Peyer's patch (tissue), 4 donors: ENCODE results near the gene GPR78. TPM values are rescaled to one million over a fixed set of nuclear protein-coding genes. Genes with fewer than 3 reads are reported as not detected.

Experiments
- DNase-seq, 3 donors: peaks; one replicate each; pipeline ENCODE4 v3.0.0-alpha.2; 2017 to 2019
- H3K27ac ChIP-seq, 4 donors: fragments of 200-600 bp; sonication (generic); one replicate each; pipeline ENCODE4 v1.5.1; 2016 to 2019
- H3K27me3 ChIP-seq, 2 donors: fragments of 200-600 bp; sonication (generic); one replicate each; pipeline ENCODE4 v1.5.1; 2019
- H3K36me3 ChIP-seq, 3 donors: fragments of 200-600 bp; sonication (generic); one replicate each; pipeline ENCODE4 v1.5.1; 2016 to 2019
- H3K4me1 ChIP-seq, 4 donors: fragments of 200-600 bp; sonication (generic); one replicate each; pipeline ENCODE4 v1.5.1; 2016 to 2019
- H3K4me3 ChIP-seq, 4 donors: fragments of 200-600 bp; sonication (generic); 1 replicate in 3 of 4; 2 replicates in 1 of 4; pipeline ENCODE4 v1.5.1; 2016 to 2019; ENCODE audit warnings: mild to moderate bottlenecking in 1 of 4
- H3K9me3 ChIP-seq, 4 donors: fragments of 200-600 bp; sonication (generic); one replicate each; pipeline ENCODE4 v1.5.1; 2016 to 2019; ENCODE audit warnings: mild to moderate bottlenecking in 1 of 4
- POLR2A ChIP-seq, 2 donors: fragments of 450-650 bp; IDR thresholded peaks; one replicate each; pipeline ENCODE4 v1.5.1; 2017; ENCODE audit warnings: antibody characterized with exemption in 2 of 2, mild to moderate bottlenecking in 2 of 2, moderate library complexity in 2 of 2
- total RNA-seq, 4 donors: library from RNA; depleted of rRNA; stranded (reverse); fragments of >200 nt; gene quantifications; one replicate each; pipeline ENCODE4 v1.1.0, GENCODE V29; 2016
- TF ChIP-seq, protein P1 (sequence below), 6 experiments: fragments of 450-650 bp in 4 of 6; fragments of 200-600 bp in 2 of 6; sonication (generic) in 1 of 6; IDR thresholded peaks; one replicate each; pipeline ENCODE4 v1.5.1; 2017 to 2019; ENCODE audit warnings: antibody characterized with exemption in 6 of 6, mild to moderate bottlenecking in 3 of 6, moderate library complexity in 1 of 6

Gene GPR78
- total RNA-seq, 4 donors from 2014 or later, result not detected

- no peaks in the 10 kb centered on the region for H3K9me3 ChIP-seq
- no peak for DNase-seq
- H3K27me3 ChIP-seq, result no peaks in the 10 kb centered on the region
- H3K4me1 ChIP-seq, result no peaks in the 10 kb centered on the region
- no peaks in the 10 kb centered on the region for H3K36me3 ChIP-seq
- TF ChIP-seq POLR2A (IDR thresholded peaks at IDR 0.05), result no peak
- TF ChIP-seq, protein P1, sequence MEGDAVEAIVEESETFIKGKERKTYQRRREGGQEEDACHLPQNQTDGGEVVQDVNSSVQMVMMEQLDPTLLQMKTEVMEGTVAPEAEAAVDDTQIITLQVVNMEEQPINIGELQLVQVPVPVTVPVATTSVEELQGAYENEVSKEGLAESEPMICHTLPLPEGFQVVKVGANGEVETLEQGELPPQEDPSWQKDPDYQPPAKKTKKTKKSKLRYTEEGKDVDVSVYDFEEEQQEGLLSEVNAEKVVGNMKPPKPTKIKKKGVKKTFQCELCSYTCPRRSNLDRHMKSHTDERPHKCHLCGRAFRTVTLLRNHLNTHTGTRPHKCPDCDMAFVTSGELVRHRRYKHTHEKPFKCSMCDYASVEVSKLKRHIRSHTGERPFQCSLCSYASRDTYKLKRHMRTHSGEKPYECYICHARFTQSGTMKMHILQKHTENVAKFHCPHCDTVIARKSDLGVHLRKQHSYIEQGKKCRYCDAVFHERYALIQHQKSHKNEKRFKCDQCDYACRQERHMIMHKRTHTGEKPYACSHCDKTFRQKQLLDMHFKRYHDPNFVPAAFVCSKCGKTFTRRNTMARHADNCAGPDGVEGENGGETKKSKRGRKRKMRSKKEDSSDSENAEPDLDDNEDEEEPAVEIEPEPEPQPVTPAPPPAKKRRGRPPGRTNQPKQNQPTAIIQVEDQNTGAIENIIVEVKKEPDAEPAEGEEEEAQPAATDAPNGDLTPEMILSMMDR (IDR thresholded peaks at IDR 0.05), result no peak
- H3K4me3 ChIP-seq, result no peak overlapping the region
- H3K27ac ChIP-seq, result no peak overlapping the region
Measured at GRCh38 chr4:8613421-8614364, 33.5 kb downstream of the GPR78 start.

DNA sequence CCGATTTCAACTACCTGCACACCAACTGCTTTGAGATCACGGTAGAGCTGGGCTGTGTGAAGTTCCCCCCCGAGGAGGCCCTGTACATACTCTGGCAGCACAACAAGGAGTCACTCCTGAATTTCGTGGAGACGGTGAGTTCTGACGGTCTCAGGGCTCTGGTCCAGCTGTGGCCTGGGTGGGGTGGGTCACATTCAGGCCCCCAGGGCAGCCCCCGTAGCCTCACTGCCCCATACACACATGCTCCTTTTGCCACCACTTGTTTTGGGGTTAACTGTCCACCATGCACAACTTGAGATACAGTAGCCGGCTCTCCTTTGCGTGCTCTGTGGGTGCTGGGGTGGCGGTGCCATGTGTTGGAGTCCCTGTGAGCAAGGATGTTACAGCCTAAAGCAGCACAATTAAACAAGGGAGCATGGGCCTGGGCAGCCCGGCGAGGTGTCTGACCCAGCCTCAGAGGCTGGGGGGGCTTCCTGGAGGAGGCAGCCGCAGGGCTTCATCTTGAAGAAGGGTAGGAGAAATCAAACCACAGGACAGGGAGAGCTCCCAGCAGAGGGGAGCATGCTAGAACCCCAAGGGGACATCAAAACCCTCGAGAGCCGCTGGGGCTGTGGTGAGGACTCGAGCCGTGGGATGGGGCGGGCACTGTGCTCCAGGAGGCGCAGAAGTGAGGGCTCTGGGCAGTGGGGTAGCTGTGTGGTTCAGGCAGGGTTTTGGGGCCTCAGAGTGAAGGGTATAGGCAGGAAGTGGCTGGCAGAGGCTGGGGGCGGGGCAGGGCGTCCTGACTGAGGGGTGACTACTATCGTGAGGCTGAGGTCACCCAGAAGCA, 34.4 kb downstream of the GPR78 start:
- Histone ChIP-seq H3K27me3 (no peaks in the 10 kb centered on the region), H3K4me1 (no peaks in the 10 kb centered on the region), H3K27ac (no peak overlapping the region), H3K36me3 (no peaks in the 10 kb centered on the region), H3K9me3 (no peaks in the 10 kb centered on the region), H3K4me3 (no peak overlapping the region)
- DNase-seq, result no peak
- TF ChIP-seq, protein P1 (IDR thresholded peaks at IDR 0.05), result no peak
- no peak for TF ChIP-seq POLR2A (IDR thresholded peaks at IDR 0.05)

DNA sequence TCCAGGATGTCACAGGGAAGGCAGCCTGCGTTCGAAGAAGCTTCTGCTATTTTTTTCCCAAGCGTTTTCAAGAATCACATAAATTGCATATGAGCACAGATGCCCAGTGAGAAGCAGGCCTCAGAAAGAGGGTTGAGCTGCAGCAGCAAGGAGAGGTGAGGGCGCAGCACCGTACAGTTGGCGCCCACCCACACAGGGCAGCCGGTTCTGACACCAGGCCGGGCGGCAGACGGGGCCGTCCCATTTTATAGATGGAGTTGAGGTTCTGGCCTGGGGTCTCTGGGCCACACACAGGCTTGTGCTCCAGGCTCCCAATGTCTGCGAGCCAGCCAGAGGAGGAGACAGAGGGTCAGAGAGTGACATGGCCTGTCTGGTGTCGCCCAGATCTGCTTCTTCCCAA, 35.2 kb downstream of the GPR78 start:
- Histone ChIP-seq H3K9me3 (no peaks in the 10 kb centered on the region), H3K4me3 (no peak overlapping the region), H3K27me3 (no peaks in the 10 kb centered on the region), H3K27ac (no peak overlapping the region), H3K36me3 (no peaks in the 10 kb centered on the region), H3K4me1 (no peaks in the 10 kb centered on the region)
- TF ChIP-seq, protein P1 (IDR thresholded peaks at IDR 0.05), result no peak
- TF ChIP-seq POLR2A (IDR thresholded peaks at IDR 0.05), result no peak
- no peak for DNase-seq

DNA sequence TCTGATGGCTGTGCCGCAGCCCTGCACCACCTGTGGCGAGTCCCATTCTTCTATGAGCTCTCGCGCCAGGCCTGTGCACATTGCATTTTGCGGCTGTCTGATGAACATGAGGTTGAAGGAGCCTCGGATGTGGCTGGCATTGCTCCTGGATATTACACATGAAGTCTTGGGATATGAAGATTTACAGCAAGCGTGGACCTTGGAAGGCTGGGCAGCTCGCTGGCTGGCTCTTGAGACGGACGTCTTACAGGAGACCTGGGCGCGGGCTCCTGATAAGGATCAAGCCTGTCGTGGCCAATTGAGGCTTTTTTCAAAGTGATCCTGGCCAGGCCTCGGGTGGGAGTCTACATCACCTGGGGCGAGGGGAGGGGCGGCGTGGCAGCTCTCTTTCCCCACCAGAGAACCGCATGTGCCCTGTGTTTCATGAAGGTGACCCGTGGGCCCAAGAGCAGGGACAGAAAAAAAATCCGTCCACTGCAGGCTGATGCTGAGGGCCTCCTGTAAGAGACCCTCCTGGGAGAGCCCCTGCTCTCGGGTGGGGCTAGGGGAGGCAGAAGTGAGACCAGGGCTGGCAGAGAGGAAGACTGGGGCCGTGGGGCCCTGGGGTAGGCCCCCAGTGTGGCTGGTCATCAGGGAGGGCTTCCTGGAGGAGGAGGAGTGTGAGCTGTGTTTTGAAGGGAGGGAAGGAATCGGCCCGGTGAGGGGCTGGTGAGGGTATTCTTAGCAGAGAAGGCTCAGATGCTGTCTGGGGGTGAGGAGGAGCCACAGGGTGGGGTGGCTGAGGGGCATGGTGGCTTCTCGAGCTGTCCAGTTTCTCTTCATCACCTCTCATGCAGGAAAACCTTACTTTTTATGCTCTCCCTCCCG, 36.0 kb downstream of the GPR78 start:
- Histone ChIP-seq H3K27ac (no peak overlapping the region), H3K4me3 (no peak overlapping the region), H3K27me3 (no peaks in the 10 kb centered on the region), H3K4me1 (no peaks in the 10 kb centered on the region), H3K9me3 (no peaks in the 10 kb centered on the region), H3K36me3 (no peaks in the 10 kb centered on the region)
- no peak for TF ChIP-seq POLR2A (IDR thresholded peaks at IDR 0.05)
- TF ChIP-seq, protein P1 (IDR thresholded peaks at IDR 0.05), result no peak
- DNase-seq, result no peak

- no peaks in the 10 kb centered on the region for H3K27me3 ChIP-seq
- no peak overlapping the region for H3K4me3 ChIP-seq
- DNase-seq, result no peak
Measured at GRCh38 chr4:8616831-8617230, 36.6 kb downstream of the GPR78 start.

More at GRCh38 chr4:8616831-8617230, 36.6 kb downstream of the GPR78 start:
- H3K9me3 ChIP-seq, result no peaks in the 10 kb centered on the region
- H3K27ac ChIP-seq, result no peak overlapping the region
- no peak for TF ChIP-seq POLR2A (IDR thresholded peaks at IDR 0.05)
- TF ChIP-seq, protein P1 (IDR thresholded peaks at IDR 0.05), result no peak
- no peaks in the 10 kb centered on the region for H3K36me3 ChIP-seq
- no peaks in the 10 kb centered on the region for H3K4me1 ChIP-seq
